NOMO-1 treated with DMSO at 0.1 percent for 48 hours (cell line): ENCODE data around the gene MMP24OS.
A peak's percentile ranks its signal among the peaks of the same experiment; 100 is the strongest.
"Not testable (repeated sequence)": the region's sequence is repeated elsewhere in the genome, so short reads cannot be mapped to it uniquely, and the experiment has no call there.

Experiments
- DNase-seq: peaks from one replicate; lab custom pipeline; 2025; ENCODE audit not compliant: unreplicated experiment; lab: John Stamatoyannopoulos, UW

The MMP24OS gene

GRCh38 chr20:35276408-35276807 lies 1.5 kb downstream of the MMP24OS start:
- no peak for DNase-seq

DNA sequence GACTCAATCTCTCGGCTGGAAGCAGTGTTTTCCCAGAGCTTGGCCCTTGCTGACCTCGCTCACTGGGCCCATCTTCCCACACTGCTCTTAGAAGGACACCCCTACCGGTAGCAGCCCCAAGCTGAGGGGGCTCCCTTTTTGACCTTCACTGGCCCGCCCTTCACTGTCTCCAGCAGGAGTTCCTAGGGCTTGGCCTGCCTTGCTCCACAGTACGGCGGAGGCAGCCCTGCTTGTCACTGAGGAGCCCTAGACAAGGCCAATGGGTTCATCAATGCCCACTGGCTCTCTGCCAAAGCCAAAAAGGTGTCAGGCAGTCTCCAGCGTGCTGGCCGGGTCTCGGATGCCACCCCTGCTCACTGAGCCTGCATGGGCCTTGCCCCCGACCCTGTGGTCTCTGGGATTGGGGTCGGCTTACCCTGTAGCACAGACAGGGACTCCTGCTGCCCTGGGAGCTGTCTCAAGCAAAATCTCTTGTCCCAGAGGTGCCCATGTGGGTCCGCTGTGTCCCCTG lies 2.1 kb downstream of the MMP24OS start:
- DNase-seq = no peak

GRCh38 chr20:35274172-35275092 lies 3.5 kb downstream of the MMP24OS start:
- DNase-seq = no peak

- DNase-seq = no peak
Observed at GRCh38 chr20:35273449-35274171, 4.3 kb downstream of the MMP24OS start.

DNA sequence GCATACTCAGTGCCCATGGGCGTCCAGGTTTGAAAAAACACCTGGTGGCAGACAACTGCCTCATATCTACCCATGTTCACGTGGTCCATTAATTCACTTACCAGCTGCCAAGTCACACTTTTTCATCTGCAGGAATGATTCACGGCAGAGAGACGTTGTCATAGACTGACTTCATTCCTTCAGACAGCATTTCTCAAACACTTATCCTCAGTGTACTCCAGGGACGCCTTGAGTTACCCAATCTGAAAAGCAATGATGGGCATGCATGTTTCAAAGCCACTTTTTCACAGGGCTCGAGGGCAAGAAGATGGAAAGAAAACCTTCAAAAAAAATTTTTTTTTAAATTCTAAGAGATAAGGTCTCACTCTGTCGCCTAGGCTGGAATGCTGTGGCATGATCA lies 6.0 kb downstream of the MMP24OS start:
- no peak for DNase-seq

DNA sequence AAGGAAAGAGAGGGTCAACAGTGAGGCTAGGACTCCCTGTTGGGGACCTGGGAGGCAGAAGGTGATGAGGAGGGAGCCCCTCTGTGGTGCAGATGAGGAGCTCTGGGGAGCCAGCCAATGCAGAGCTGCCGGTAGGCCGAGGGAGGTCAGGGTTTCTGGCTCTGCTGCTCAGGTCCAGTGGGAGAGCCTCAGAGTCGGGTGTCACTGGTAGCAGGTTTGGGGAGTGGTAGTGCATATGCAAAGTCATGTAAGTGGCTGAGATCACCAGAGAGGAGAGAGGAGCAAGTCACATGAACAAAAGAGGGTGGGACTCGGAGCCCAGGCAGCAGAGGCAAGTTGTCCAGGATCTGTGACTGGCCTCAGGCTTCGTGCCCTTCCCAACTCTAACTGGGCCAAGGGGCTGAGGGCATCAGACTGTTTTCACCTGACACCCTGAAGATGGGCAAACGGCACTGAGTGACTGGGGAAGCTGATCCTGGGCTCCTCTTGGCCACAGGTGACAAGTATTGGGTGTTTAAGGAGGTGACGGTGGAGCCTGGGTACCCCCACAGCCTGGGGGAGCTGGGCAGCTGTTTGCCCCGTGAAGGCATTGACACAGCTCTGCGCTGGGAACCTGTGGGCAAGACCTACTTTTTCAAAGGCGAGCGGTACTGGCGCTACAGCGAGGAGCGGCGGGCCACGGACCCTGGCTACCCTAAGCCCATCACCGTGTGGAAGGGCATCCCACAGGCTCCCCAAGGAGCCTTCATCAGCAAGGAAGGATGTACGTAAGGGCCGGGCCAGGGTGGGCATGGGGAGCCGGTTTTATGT lies 6.6 kb downstream of the MMP24OS start:
- no peak for DNase-seq

DNA sequence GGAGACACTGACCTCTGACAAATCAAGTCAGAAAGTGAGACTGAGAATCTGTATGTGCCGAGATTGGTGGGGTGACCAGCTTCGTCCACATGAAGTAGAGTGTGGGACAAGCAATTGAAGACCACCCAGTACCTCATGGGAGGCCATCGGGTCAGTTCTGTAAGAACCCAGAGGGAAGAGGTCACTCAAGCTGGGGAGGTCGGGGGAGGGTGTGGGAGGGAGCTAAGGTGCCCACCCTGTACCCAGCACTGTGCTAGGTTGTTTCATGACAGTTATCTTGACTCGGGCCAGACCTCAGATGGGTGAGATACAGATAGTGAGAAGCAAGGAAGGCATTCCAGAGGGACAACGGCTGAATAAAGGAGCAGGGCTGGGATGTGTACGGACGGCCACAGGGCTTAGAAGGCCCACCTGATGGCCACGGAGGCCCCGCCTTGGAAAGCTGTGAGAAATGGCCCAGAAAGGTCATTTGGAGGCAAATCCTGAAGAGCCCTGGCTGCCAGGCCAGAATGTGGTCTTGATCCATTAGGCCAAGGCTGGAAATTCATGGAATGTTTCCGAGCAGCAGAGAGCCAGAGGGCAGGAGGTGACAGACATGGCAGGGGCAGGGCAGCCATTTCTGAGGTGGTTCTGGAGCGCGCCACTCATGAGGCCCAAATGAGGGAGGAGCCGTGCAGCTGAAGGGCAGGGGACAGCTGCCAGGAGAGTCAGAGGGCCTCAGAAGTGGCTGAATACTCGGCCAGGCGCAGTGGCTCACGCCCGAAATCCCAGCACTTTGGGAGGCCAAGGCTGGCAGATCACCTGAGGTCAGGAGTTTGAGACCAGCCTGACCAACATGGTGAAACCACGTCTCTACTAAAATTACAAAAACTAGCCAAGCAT lies 7.7 kb downstream of the MMP24OS start:
- DNase-seq = no peak

GRCh38 chr20:35269055-35269781 lies 8.7 kb downstream of the MMP24OS start:
- DNase-seq = peak; percentile 4

GRCh38 chr20:35267092-35267491 lies 10.8 kb downstream of the MMP24OS start:
- no peak for DNase-seq

- no peak for DNase-seq
Observed at GRCh38 chr20:35264755-35265154, 13.2 kb downstream of the MMP24OS start.

DNA sequence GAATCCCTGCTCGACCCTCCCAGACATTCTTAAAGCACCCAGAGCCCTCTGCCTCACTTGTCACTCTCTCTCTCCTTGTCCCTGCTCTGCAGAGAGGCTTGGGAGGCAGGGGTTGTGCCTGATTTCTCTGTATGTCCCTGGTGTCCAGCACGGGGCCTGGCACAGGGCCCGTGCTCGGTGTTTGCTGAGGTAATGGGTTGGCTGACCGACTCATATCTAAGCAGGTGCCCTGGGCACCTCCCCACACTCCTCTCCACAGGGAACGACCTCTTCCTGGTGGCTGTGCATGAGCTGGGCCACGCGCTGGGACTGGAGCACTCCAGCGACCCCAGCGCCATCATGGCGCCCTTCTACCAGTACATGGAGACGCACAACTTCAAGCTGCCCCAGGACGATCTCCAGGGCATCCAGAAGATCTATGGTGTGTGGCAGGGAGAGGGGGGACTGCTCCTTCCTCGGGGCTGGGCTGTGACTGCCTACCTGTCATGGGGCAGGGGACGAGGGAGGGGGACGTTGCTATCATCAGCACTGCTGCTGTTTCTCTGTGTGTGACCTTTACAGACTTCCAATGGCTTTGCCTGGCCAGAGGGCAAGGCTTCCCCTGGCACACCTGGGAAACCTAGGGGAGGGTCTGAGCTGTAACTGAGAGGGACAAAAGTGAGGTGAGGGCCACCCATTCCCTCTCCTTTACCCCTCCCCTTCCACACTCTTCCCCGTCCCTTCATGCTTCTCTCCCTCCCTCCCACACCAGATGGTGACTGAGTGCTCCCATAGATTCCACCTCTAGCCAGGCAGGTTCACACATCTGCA lies 14.2 kb downstream of the MMP24OS start:
- DNase-seq = no peak

DNA sequence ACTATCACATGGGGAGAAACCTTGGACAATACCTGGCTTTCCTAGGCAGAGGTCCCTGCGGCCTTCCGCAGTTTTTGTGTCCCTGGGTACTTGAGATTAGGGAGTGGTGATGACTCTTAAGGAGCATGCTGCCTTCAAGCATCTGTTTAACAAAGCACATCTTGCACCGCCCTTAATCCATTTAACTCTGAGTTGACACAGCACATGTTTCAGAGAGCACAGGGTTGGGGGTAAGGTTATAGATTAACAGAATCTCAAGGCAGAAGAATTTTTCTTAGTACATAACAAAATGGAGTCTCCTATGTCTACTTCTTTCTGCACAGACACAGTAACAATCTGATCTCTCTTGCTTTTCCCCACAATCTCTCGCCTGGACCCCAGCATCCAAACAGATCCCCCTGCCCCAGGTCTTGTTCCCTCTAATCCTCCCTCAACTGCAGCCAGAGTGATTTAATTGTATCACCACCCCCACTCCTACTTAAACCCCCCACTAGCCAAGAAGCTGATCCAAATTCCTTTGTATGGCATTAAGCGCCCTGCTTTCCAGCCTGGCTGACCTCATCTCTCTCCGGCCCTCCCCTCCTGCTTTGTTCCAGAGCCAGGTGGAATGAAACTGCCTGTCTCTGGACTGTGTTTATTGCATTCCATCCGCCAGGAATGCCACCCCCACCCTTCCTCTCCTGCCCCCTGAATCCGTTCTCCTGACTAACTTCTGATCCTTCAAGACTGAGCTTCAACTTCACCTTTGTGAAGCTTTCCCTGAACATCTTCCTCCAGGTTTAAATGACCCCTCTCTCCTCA lies 15.0 kb downstream of the MMP24OS start:
- DNase-seq = not testable (repeated sequence)

GRCh38 chr20:35262321-35262720 lies 15.6 kb downstream of the MMP24OS start:
- not testable (repeated sequence) for DNase-seq

- no peak for DNase-seq
Observed at GRCh38 chr20:35260426-35260825, 17.5 kb downstream of the MMP24OS start.

- DNase-seq = no peak
Observed at GRCh38 chr20:35257175-35257909, 20.6 kb downstream of the MMP24OS start.

DNA sequence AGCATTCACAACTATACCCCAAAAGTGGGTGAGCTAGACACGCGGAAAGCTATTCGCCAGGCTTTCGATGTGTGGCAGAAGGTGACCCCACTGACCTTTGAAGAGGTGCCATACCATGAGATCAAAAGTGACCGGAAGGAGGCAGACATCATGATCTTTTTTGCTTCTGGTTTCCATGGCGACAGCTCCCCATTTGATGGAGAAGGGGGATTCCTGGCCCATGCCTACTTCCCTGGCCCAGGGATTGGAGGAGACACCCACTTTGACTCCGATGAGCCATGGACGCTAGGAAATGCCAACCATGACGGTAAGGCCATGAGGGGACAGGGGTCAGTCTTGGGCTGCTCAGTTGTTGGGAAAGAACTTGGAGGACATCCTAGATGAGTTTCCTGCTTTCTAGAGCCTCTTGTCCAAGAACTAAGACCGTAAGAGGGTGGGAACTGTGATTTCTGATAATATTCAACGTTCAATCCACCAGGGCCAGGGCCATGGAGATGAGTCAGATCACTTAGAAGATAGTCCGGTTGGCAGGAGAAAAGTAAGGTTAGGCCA lies 23.4 kb downstream of the MMP24OS start:
- no peak for DNase-seq

GRCh38 chr20:35253010-35253409 lies 24.9 kb downstream of the MMP24OS start:
- no peak for DNase-seq
